HG03025 (cell line): ENCODE results near the gene SRBD1.
A peak's percentile ranks its signal among the peaks of the same experiment; 100 is the strongest.

Experiments used
- ATAC-seq: cut with Tn5 transposase; IDR thresholded peaks from one replicate; pipeline ENCODE4 v1.9.1; 2021; ENCODE audit warnings: mild to moderate bottlenecking, moderate library complexity; ENCODE audit not compliant: unreplicated experiment, low FRiP score

Gene SRBD1

GRCh38 chr2:45484965-45485364 lies 126.1 kb downstream of the SRBD1 start:
- ATAC-seq = no peak

DNA sequence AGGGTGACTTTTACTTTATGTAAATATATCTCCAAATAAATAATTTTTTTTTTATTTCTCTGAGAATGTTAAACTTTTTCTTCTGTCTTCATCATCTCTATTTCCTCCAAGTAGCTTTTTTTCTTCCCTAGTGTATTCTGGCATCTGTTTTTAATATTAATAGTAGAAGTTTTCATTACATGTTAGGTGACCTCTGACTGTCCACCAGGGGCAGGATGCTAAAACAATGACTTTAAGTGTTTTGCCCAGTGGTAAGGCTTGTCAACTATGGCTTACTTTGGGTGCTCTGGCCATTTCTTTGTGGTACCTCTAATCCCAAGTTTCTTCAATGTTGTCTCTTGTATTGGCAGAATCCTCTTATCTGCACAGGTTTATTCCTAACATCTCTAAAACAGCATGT lies 127.1 kb downstream of the SRBD1 start:
- ATAC-seq = no peak

DNA sequence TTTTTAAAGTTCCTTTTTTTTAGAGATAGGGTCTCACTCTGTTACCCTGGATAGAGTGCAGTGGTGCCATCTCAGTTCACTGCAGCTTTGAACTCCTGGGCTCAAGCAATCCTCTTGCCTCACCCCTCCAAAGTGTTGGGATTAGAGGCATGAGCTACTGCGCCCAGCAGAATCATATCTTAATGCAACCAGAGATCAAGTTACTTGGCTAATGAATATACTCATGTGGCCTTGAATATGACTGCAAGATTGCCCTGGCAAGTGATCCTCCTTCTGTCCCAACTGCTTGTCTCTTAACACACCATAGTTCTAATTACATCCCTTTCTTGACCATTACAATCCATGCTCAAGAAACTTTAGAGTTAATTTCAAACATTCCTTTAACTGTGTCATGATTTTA lies 133.5 kb downstream of the SRBD1 start:
- ATAC-seq = no peak

DNA sequence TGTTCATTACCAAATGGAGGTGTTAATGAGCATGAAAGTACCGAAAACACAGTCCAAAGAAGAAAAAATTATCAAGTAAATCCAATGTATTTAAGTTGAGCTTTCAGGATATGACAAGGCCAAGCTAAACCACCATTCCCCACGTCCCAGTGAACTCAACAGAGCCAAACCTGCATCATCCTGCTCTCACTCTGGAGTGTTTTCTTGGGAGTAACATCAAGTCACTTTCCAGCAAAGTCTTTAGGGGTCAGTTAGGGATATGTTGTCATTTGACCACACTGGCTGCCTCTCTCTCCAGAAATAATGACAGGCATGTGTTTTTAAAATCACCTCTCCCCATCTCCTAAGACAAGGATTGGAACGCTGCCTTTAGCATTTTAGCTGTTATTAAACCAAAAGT lies 140.5 kb downstream of the SRBD1 start:
- ATAC-seq = no peak

GRCh38 chr2:45469314-45470099 lies 141.6 kb downstream of the SRBD1 start:
- peak; percentile 59 for ATAC-seq

GRCh38 chr2:45468279-45468678 lies 142.8 kb downstream of the SRBD1 start:
- no peak for ATAC-seq

DNA sequence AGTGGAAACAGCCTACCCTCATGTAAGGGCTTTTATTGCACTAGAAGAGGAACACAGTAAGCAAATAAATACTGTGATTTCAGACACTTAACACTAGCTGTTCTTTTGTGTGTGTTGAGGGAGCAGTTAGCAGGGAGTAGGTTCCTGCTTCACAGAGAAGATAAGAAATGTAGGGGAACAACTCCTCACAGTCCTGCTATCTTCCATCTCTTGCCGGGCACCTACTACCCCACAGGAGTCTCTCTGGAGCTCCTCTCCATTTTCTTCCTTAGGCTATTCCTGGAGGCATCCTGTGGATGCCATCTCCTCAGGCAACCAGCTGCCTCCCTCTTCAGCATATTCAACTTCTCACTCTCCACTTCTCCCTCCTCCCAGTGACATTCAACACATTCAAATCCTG lies 145.0 kb downstream of the SRBD1 start:
- ATAC-seq = no peak

DNA sequence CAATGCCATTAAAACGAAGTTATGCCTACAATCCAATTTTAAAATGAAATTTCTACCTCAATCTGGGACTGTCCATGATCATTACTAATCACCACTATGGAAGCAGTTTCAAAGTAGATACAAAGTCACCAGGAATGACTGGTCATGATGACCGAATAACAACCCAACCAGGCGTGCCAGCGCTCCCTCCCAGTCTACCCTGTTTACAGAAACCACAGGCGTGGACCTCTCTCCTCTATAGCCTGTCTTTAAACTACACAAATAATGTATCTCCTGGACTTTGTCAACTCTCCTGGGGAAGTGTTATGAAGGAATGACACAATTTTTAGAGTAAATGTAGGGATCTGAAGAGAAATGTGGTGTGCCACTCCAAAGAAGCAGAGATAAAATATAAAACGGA lies 150.2 kb downstream of the SRBD1 start:
- ATAC-seq = no peak

DNA sequence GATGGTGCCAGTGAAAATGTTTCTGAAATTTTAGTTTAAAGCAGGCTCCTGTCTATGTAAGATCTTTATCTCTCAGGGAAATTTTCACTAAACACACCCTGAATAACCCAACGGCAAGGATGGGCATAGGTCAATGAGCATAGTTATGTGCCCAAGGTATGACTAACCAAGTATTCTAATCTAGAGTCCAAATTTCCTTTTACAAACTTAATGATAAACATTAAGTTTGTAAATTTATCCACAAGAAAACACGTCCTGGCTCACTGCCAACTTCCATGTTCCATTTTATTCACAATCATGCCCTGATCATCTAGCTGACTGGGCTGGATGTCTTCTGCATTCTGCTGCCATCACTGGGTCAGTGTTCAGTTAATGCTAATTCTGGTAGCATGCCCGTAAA lies 151.2 kb downstream of the SRBD1 start:
- no peak for ATAC-seq

DNA sequence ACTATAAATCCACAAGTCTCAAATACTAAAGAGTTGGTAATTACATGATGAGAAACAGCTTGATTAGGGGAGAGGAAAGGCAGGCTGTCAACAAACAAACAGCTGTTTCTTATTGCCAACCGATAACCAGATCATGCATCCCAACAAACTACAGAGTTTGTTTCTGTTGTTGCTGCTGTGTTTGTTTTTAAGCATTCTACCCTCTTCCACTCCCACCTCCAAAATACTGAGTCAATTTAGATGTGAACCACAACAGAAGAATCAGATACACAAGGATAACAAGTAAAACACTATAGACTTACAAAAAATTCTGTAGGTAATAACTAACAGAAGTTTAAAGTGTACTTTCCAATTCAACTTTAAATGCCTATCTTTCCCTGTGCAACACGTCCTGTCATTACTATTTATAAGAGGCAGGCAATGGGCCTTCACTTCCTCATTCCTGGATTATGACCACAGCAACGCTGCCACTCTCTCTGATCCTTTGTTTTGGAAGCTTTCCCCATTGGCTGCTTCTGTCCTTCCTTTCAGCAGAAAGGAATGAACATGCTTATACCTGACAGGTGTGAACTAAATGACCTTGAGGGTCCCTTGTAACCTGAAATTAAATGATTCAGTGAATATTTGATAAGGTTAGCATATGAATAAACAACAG lies 152.0 kb downstream of the SRBD1 start:
- ATAC-seq = no peak

DNA sequence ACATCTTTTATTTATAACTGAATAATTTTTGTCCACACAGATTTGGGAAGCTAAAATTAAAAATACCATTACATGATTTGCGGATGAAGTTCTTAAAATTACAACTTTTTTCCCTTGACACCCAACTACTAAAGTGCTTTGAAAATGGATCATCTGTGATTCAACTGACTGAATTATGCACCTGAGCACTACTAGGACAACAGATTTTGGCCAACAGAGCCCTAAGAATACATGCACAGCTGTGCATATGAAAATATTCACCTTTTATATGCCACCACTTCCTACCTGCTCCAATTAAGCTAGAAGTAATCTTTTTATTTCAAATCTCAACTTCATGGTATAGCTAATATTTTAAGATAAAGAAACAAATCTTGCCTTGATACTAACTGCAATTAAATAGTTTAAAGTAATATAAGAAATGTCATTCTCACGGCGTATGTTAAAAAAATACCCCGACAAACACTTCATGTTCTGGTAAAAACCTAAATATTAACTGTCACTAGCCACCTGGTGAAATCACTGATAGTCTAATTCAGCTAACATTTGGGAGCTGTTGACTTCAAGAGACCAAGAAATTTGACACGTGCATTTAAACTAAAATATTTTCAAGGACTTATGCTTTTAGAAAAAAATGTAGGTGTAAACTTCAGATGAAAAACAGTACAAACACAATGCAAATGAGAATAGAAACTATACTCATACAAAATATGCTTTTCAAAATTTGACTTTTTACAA lies 153.7 kb downstream of the SRBD1 start:
- no peak for ATAC-seq

DNA sequence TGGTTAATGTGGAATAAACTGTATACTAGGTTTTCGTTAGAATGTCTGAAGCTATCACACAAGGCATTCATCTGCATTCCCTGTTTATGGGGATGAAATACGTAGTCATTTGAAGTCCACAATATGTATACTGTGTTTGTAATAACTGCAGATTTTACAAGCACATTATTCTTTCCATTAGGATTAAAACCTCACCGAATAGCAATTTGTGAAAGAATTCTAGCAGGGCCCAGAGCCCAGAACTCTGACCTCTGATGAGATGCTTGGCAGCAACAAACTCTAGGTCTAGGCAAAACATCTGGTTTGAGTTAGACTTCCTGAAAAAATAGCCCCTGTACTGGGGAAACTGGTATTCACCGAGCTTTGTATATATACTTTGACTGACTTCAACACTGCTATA lies 158.2 kb downstream of the SRBD1 start:
- ATAC-seq = no peak

- ATAC-seq = no peak
These were observed 160.4 kb downstream of the SRBD1 start for GRCh38 chr2:45450634-45451033.

GRCh38 chr2:45448217-45448616 lies 162.8 kb downstream of the SRBD1 start:
- ATAC-seq = no peak

DNA sequence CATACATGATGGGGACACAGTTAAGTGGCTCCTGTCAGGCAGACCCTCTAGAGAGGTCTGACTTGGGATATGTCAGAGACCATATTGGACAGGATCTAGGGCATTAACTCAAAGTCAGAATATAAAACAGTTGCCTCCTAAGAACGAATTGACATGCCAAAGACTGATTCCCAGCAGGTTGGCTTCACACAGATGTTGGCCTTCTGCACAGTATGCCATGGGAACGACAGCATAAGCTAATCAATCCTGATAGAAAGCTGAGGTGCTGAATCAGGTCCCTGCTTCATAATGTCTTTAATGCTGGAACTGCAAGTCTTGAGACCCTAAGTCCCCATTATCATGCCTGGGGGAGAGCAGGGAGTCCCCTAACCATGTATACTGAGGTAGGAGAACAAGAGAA lies 165.1 kb downstream of the SRBD1 start:
- ATAC-seq = no peak

DNA sequence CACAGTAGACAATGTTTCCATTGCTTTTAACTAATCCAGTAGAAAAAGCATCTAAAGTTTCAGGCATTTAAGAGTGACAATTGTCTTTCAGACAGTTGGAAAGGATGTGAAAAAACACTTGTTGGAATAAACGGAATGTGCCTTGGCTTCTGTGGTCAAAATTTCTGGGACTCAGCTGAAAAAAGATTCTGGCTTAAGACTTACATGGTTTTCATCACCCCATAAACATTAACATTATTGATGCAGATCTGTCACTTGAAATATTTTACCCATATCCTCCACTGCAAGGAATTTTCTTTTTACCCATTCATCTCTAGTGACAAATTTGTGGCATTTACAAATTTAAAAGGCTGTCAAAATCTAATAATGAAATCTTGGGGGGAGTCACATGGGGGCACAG lies 166.0 kb downstream of the SRBD1 start:
- no peak for ATAC-seq

DNA sequence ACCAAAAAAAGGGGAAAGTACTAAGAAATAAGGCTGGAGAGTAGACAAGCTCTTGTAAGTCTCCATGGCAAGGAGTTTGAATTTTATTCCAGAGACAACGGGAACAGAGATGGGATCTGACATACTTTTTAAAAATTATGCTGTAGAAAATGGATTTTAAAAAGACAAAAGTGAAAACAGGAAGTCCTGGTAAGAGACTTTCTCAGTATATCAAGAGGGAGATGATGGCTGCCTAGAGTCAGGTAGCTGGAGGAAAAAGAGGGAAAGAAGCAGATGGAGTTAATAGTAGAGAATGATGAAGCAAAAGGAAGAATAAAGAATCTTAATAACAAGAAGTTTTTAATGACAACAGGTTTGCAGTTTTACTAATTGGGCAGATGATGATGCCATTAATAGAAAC lies 168.1 kb downstream of the SRBD1 start:
- no peak for ATAC-seq

DNA sequence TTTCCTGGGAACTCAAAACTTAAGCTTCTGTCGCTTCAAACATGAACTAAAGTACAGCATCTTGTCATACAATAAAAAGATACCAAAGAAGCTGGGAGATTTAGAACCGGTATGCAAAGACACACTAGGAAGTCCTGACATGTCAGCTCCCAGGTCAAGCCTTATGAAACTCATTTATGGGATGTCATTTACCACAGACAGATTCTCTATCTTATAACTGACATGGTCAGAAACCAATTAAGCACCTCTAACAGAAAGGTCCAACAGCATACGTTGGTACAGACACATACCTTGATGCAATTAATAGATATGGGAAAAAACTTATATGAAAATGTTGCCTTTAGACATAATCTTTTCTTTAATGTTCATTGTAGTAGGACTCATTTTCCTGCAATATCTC lies 169.0 kb downstream of the SRBD1 start:
- no peak for ATAC-seq

GRCh38 chr2:45441571-45441970 lies 169.5 kb downstream of the SRBD1 start:
- no peak for ATAC-seq

GRCh38 chr2:45439788-45440773 lies 171.0 kb downstream of the SRBD1 start:
- ATAC-seq = peak; percentile 82
